HG02884 (cell line): Measurements from ENCODE around the gene DCTN2.
"Not testable (repeated sequence)": the region's sequence is repeated elsewhere in the genome, so short reads cannot be mapped to it uniquely, and the experiment has no call there.

Experiments
- ATAC-seq: cut with Tn5 transposase; IDR thresholded peaks from one replicate; pipeline ENCODE4 v1.9.1; 2021; ENCODE audit warnings: mild to moderate bottlenecking, moderate library complexity; ENCODE audit not compliant: unreplicated experiment

The DCTN2 gene

DNA sequence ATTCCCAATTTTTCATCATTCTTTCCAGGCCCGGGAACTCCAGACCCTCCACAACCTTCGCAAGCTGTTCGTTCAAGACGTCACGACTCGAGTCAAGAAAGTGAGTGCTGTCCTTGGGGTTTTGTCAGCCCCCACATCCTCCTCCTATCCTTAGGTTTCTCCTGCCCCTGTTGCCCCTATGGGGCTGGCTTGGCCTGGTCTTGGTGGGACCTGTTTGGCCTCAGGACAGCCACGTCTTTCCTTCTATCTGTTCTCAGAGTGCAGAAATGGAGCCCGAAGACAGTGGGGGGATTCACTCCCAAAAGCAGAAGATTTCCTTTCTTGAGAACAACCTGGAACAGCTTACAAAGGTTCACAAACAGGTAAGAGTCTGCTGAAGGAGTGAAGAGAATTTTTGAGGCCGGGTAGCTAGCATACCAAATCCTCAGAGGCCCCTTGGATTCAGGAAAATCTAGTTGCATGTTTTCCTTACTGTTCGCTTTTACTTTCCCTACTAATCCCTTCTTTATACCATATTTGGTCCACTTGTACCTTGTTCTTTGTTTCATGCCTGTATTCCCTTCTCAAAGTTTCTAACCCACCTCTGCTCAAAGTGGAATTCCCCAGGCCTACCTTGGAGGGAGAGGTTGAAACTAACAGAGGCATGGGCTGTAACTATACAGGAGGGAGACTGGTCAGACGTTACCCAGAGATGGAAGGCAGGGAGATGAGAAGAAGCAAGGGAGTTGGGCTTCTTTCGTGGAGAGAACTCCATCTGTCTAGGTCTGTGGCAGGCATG is 31.2 kb upstream of the DCTN2 start:
- ATAC-seq = no peak

DNA sequence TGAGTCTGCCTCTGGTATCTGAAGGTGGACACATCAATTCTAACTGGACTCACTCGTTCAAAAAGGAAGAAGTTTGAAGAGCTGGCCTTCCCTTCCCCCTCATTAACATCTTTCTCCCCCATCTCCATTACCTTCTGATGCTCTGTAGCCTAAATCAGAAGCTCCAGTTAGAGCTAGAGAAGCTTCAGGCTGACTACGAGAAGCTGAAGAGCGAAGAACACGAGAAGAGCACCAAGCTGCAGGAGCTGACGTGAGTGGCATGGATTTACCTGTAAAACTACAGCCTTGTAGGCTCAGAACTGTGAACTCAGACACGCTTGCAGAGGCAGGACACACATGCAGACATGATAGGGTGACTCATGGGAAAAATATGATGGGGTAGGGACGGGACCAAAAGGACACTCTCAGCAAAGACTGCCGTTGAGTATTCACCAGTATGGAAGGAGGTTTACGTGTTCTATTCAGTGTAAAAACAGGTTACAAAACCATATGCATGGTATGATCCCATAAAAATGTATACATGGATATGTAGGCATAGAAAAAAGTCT is 29.7 kb upstream of the DCTN2 start:
- ATAC-seq = no peak

DNA sequence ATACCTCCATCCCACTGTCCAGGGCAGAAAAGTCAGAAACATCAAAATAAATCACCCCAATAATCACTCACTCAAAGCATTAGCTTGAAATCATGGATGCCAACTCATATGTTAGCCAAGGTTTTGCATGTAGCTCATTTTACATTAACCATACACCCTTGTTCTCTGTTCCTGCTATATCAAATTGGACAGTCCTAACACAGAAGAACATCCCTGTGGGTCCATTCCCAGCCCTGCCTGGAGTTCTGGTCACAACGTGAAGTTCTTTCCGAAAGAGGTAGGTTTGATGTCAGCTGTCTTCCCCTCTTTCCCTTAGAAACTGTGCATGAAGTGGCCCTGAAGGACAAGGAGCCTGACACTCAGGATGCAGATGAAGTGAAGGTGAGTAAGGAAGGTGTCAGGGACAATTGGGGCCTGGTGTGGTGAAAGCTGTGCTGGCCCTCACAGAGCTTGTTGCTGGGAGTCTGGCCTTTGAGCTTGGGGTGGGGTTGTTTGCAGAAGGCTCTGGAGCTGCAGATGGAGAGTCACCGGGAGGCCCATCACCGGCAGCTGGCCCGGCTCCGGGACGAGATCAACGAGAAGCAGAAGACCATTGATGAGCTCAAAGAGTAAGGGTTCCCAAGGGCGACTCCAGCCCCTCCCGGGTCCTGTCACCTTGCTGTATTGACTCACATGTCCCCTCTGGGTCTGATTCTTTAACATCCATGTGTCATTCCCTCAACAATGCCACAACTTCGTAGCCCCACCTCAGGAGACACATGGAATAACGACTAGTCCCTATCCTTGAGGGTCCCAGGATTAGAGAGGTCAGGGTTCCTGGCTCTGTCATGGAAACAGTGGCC is 29.0 kb upstream of the DCTN2 start:
- ATAC-seq = no peak

DNA sequence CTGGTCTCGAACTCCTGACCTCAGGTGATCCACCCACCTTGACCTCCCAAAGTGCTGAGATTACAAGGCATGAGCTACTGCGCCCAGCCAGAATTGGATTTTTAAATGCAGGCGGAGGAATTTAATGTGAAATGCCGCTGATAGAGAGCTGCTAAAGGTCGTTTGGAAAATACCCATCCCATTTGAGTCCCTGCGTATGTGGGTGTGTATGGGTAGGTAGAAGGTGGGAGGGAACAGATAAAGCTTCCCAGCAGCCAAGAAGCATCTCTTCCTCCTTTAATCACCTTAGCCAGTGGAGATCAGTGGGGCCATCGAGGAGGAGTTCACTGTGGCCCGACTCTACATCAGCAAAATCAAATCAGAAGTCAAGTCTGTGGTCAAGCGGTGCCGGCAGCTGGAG is 27.8 kb upstream of the DCTN2 start:
- no peak for ATAC-seq

DNA sequence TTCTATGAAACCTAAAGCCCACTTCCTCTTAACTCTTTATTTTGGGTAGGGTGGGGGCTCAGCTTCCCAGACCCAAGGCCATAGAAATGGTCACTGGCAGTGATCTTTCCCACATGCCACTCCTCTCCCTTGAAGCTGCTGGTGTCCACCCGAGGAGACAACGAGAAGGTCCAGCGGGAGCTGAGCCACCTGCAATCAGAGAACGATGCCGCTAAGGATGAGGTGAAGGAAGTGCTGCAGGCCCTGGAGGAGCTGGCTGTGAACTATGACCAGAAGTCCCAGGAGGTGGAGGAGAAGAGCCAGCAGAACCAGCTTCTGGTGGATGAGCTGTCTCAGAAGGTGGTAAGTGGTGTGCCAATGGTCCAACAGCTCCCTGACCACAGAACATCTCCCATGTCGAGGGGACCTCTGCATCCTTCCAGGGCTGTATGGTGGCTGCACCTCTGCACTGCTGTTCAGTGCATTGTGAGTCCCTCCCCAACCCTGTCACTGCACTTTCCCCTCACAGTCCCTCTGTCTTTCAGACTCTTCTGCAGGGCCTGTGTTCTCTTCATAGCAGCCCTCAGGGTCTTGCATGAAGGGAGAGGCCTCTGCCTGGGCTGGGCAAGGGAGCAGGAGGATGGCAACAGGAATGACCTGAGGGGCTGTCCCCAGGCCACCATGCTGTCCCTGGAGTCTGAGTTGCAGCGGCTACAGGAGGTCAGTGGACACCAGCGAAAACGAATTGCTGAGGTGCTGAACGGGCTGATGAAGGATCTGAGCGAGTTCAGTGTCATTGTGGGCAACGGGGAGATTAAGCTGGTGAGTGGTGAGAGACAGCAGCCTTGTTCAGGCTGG is 25.2 kb upstream of the DCTN2 start:
- ATAC-seq = no peak

DNA sequence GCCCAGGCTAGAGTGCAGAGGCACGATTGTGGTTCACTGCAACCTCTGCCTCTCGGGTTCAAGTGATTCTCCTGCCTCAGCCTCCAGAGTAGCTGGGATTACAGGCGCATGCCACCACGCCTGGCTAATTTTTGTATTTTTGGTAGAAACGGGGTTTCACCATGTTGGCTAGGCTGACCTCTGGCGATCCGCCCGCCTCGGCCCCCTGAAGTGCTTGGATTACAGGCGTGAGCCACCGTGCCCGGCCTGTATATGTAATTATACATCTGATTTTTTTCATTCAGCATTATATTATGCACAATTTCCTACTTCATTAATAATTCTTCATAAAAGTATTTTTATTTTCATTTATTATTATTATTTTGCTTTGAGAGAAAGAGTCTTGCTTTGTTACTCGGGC is 23.4 kb upstream of the DCTN2 start:
- ATAC-seq = not testable (repeated sequence)

DNA sequence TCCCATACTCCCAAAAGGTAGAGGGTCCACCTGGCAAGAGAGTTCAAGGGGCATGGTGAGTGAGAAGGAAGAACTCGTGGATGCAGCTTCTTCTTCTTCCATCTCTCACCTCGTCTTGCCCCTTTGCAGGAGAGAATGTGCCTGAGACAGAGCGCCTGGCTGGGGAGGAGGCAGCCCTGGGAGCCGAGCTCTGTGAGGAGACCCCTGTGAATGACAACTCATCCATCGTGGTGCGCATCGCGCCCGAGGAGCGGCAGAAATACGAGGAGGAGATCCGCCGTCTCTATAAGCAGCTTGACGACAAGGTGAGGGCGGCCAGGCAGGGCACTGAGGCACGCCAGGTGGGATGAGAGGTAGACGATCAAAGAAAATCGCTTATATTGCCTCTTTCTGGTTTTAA is 22.9 kb upstream of the DCTN2 start:
- no peak for ATAC-seq

DNA sequence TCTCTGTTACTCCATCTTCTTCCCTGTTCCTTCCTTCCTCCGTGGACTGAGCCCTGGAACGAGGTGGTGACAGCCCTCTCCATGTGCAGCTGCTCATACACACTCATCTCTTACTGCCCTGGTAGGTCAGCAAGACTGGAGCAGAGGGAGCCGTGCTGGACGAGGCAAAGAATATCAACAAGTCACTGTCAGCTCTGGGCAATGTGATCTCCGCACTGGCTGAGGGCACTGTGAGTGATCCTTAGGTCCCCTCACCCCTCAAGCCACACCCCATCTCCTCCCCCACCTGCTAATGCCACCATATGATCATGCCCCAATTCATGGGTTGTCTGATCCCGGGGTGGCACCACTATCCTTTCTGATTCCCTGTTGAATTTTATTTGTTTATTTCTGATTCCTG is 21.8 kb upstream of the DCTN2 start:
- ATAC-seq = no peak

DNA sequence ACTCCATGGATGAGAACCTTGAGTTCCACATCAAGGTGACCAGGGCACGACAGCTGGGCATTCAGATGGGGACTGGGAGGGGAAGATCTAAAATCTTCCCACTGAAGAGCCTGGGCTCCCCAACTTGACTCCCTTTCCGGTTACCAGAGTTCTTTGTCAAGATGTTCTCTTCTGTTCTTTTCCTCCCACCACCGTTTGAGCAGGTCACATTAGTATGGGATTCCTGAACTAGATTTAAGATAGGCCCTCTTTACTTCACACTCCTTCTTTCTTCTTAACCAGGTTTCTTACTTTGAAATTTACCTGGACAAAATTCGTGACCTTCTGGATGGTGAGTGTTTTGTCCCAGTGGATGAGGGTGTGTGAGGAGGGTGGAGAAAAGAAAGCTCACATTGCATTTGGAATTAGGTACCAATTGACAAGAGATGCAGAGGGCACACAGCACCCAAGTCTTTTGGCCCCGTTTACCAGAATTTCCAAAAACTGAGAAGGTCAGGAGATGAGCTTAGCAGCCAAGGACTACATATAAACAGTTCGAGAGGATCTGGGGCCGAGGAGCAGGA is 17.3 kb upstream of the DCTN2 start:
- ATAC-seq = no peak

DNA sequence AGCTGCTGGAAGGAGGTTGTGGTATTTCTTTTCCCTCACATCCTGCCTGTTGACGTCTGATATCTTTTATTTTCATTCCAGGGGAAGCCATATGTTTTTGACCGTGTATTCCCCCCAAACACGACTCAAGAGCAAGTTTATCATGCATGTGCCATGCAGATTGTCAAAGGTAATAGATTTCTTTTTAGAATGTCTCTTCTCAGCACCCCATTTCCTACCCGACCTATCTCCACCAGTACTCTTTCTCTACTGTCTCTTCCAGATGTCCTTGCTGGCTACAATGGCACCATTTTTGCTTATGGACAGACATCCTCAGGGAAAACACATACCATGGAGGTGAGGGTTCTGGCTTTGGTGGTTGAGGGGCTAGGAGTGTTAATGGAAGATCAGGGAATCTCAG is 16.4 kb upstream of the DCTN2 start:
- ATAC-seq = no peak

DNA sequence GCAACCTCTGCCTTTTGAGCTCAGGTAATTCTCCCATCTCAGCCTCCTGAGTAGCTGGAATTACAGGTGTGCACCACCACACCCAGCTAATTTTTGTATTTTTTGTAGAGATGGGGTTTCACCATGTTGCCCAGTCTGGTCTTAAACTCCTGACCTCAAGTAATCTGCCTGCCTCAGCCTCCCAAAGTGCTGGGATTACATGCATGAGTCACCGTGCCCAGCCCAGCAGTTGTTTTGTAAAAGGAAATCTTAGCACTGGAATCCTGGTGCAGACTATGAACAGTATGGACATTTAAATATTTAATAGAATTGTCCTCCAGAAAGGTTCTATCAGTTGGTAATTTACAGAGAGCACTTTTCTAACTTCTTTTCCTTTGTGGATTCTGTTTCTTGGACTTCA is 14.1 kb upstream of the DCTN2 start:
- ATAC-seq = not testable (repeated sequence)

DNA sequence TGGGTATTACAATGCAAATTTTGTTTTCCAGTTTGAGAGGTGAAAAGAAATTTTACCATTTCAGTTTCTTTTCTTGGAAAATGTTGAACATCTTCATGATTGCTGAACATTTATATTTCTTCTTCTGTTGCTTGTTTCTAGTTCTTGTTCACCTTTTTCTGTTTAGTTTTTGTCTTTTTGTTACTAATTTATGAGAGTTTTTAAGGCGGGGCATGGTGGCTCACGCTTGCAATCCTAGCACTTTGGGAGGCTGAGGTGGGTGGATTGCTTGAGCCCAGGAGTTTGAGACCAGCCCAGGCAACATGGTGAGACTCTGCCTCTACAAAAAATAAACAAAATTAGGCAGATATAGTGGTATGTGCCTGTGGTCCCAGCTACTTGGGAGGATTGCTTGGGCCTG is 13.5 kb upstream of the DCTN2 start:
- ATAC-seq = no peak

DNA sequence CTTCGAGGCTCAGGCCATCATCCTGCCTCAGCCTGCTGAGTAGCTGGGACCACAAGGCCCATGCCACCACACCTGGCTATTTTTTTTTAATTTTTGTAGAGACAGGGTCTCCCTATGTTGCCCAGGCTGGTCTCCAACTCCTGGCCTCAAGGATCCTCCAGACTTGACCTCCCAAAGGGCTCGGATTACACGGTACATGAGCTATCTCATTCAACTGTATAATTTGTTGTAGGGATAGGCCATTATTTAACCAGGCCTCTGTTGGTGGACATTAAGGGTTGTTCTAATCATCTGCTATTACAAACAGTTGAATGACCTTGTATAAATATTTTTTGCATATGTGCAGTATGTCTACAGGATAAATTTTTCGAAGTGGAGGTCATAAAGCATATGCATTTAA is 11.9 kb upstream of the DCTN2 start:
- no peak for ATAC-seq

DNA sequence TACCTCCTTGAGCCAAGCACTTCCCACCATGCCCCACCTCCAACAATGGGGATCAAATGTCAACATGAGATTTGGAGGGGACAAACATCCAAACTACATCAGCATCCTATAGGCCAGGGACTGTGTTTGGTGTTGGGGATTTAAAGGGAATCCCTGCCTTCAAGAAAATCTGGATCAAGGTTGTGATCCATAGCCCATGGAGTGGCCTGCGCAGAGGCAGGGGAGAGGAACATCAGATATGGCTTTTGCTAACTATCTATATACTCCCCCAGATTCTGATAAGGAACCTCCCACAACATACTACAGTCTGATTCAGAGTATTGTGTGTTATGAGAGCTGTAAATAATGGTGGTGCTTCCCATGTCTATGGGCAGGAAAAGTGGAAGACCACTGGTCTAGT is 7.9 kb upstream of the DCTN2 start:
- no peak for ATAC-seq

DNA sequence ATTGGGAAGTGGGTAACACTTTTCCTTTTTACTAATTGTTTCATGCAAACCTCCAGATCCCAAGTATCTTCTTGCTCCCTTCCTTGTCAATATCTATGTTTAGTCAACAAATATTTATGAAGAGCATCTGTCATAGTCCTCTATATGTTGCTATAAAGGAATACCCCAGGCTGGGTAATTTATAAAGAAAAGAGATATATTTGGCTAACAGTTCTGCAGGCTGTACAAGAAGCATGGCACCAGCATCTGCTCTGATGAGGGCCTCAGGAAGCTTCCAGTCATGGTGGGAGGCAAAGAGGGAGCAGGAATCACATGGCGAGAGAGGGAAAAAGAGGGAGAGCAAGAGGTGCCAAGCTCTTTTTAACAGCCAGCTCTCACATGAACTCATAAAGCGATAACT is 7.5 kb upstream of the DCTN2 start:
- ATAC-seq = no peak

DNA sequence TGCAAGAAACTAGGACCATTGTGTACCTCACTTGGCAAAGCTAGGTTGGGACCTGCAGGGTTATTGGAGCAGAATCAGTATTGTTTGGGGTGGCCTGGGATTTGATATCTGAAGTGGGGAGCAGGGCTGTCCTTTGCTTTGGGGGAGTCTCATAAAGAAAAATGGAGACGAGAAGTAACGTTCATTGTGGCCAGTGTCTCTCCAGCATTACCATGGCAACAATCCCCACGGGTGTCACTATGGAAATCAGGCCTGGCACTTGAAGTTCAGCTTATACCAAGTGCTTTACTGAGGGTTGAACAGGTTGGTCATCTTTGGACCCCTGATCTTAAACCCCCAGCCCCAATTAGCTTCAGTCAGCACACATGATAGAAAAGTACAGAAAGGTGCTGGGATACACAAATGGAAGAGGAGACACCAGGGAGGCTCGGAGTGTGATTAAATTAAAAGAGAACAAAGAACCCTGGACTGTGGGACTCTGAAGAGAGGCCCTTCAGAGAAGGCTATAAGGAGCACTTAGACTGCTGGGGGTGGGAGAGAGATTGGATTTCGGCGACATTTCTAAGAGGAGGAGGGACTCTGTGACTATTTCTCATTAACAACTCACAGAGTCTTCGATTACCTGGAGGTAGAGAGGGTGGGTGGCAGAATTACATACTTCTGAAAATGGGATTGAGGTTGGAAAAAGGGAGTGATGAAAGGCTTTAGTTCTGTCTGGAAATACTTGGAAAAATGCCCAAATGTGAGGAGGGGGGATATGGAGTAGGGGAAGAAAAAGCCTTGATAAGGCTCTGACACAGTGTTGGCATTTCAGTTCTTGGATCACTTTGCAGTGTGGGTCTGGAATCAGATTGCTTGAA is 6.6 kb upstream of the DCTN2 start:
- ATAC-seq = no peak

DNA sequence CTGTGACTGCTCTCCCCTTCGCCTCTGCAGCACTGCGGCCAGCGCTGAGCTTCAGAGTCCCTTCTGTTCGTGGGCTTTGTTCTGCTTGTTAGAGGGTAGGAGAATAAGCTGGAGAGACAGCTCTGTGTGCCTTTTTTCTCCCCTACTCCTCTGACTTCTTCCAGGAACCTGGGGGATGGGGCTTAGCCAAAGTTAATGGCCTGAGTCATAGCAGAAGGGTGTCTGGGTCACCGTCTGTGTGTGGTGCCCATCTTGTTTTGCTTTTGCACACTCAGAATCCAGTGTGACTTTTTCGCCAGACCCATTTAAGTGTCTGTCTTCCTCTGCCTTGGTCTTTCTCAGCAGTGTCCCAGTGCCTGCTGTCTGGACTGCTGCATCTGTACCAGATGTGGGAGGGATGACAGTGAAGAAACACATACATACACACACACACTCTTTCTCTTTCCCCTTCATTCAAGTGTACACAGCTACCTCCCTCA is 5.9 kb upstream of the DCTN2 start:
- ATAC-seq = no peak

DNA sequence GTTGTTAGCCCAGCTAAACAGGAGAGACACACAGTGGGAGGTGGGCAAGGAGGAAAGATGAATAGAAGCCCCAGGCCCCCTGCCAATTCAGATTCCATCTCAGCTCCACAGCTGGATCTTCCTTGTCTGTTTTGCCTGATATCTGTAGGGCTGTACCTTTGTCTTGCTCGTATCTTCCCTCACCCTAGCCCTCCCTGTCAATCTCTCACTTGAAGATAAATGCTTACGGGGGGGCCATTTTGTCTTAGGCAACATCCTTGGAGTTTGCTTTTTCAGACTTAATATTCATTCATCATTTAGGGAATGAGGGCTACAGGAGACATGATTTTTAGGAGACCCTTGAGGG is 5.3 kb upstream of the DCTN2 start:
- no peak for ATAC-seq

DNA sequence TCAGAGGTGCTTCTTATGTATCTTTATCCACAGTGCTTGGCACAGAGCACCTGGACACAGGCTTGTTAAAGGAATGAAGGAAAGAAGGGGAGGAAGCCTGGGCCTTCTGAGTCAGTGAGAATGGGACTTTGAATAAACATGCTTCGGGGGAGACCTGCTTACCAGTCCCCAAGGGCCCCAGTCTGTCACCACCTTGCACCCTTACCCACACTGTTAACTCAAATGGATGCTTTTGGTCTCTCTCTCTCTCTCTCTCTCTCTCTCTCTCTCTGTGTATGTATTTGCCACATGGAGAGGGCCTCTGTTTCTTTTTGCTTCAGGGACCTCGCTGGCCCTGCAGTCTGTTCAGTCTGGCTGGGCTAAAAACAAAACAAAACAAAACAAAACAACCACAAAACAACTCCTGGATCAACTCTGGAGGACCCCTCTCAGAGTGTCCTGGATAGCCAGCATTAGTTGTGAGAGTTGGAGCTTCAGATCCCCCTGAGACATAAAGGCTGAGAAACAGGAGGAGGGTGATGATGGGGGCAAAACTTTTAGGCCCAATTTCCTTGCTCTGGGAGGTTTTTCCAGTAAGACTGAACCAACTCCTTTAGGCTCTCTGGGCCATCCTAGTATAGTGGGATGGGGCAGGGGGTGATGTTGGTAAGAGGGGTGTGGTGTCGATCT is 4.8 kb upstream of the DCTN2 start:
- ATAC-seq = no peak
